HG03139 (cell line): Measurements from ENCODE around the gene RAB41.
"Not testable (repeated sequence)": the region's sequence is repeated elsewhere in the genome, so short reads cannot be mapped to it uniquely, and the experiment has no call there.

Experiments used
- ATAC-seq: cut with Tn5 transposase; IDR thresholded peaks from one replicate; pipeline ENCODE4 v1.9.1; 2021; ENCODE audit not compliant: unreplicated experiment

Gene RAB41

DNA sequence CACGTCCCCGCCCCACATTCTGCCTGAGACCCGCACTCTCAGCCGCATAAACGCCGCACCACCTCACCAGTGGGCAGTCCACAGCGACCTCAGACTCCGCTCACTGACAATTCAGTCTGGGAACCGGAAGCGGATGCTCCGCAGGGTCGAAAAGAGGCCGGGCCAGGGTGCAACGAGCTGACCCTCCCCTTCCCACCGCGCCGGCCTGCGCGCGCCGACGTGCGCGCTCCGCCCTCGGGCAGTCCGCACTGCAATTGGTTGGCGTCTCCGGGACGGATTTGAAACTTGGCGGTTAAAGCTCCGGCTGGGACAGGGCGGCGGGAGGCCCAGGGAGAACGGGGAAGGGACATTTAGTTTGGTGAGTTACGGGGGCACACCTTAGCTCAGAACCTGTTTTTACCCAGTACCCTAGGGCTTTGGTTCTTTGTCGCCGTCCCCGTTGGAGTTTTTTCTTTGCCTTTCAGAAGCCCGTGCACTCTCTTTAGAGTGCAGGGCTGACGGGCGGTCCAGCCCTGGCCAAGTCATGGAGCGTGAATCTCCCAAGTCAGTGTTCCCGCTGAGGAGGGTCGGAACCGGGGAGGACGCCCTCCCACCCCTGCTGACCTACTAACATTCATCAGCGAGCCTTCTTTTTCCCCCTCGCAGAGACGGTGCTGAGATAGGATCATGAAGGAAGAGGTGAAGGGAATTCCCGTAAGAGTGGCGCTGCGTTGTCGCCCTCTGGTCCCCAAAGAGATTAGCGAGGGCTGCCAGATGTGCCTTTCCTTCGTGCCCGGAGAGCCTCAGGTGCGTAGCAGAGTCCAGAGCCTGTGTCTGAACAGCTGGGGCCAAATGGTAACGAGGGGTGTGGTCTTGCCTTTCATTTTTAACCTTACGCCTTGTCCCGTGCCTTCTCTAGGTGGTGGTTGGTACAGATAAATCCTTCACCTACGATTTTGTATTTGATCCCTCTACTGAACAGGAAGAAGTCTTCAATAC, 8.1 kb downstream of the RAB41 start, which contains the start of the genes KIF4A and PDZD11:
Gene KIF4A, plus strand, starts transcription at position 312 of the 978 bp plus-strand sequence. Its CDS starts 355 bp downstream, at position 667.
Gene PDZD11, minus strand, starts transcription at position 135 of the 978 bp plus-strand sequence. CDS start 586 bp downstream, outside the sequence.
- peak; percentile 98 for ATAC-seq

DNA sequence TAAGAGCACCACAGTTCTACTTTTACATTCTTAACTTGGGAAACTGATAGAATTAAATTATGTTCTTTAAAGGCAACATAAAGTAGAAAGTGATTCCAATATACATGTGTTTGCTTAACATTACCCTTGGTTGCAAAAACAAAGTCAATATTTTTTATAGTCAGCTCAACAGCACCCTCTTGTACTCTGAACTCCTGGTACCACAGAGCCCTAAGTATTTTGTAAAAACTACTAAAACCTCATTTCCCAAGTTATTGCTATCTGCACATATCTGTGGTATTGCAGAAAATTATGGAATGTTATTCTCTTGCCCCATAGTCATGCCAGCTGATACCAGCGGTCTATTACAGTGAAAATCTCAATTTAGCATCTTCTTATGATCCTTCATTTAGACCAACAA, 10.8 kb downstream of the RAB41 start:
- ATAC-seq: no peak

DNA sequence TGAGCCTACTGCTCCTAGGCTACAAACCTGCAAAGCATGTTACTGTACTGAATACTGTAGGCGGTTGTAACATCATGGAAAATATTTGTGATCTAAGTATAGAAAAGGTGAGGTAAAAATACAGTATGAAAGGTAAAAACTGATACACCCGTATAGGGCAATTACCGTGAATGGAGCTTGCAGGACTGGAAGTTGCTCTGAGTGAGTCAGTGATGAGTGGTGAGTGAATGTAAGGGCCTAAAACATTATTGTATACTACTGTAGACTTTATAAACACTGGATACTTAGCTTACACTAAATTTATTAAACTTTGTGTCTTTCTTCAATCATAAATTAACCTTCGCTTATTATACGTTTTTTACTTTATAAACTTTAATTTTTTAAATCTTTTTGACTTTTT, 11.6 kb downstream of the RAB41 start:
- no peak for ATAC-seq

DNA sequence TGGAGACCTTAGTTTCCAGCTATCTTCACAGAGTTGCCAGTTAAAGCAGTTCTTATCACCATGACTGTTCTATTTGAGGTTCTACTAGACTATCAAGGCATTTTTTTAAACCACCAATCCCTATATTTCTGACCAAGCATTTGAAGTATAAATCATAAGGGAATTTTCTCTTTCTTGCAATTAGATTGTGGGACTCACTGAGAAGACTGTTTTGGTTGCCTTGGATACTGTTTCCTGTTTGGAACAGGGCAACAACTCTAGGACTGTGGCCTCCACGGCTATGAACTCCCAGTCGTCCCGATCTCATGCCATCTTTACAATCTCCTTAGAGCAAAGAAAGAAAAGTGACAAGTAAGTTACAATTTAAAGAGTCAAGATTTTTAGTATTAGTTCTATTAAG, 19.7 kb downstream of the RAB41 start:
- ATAC-seq: no peak

DNA sequence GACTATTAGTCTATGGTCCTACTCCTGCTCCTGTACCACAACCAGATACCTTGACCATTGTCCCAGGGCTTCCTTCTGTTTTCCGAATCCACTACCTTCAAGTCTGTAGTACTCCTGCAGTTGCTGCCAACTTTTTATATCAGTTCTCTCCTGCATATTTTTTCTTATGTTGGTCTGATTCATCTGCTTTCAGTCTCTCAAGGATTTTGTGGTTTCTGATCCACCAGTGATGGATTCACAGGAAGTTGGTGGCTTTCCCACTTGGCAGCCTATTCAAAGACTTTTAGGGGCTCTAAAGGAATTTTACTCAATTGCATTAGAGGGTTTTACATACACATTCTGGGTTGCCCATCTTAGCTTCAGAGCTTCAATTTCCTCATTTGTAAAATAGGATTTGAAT, 31.5 kb downstream of the RAB41 start:
- no peak for ATAC-seq

DNA sequence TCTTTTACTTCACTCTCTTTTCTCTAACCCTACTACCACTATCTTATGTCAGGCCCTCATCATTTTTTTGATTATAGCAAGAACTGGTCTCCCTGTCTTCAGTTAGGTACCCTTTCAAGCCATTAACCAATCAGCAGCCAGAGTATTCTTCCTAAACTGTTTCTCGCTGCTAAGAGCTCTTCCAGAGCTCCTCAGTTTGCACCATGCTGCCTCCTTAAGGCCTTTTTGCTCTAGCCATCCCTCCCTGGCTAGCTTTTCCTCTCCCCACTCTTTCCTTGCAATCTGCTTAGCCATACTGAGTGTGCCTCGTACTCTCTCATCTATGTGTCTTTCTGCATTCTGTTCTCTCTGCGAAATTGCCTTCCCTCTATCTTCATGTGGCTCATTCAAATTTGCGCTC, 40.8 kb downstream of the RAB41 start:
- no peak for ATAC-seq

DNA sequence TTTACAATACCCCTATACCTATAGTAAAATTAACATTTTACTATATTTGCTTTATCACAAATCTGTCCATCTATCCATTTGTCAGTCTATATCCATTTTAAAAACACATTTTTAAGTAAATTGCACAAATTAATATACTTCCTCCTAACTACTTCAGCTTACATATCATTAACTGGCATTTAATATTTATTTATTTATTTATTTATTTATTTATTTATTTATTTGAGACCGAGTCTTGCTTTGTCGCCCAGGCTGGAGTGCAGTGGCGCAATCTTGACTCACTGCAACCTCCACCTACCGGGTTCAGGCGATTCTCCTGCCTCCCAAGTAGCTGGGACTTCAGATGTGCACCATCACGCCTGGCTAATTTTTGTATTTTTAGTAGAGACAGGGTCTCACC, 41.7 kb downstream of the RAB41 start:
- ATAC-seq: not testable (repeated sequence)

DNA sequence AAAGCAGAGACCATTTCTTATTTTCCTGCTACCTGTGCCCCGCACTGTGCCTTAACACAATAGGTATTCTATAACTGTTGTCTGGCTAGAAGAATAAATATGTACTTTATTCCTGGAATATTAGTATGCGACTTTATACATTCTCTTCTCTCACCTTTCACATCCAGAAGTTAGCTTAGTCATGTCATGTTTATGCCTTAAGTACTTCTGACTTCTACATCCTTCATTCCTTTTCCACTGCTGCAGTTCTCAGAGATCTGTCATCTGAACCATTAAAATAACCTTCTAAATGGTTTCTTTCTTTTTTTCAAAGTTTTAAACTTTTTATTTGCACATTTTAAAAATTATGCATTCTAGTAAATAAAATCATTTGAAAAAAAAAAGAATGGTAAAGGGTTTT, 42.4 kb downstream of the RAB41 start:
- no peak for ATAC-seq

DNA sequence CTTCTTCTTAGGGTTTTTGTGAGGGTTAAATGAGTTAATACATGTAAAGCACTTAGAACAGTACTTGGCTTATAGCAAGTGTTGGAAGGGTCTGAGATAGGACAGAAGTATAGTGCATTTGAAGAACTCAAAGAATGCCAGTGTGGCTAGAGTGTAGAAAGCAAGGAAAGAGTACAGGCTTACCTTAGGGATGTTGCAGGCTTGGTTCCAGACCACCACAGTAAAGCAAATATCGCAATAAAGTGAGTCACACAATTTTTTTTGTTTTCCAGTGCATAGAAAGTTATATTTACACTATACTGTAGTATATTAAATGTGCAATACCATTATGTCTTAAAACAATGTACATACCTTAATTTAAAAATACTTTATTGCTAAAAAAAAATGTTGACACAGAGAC, 49.2 kb downstream of the RAB41 start:
- ATAC-seq: no peak

DNA sequence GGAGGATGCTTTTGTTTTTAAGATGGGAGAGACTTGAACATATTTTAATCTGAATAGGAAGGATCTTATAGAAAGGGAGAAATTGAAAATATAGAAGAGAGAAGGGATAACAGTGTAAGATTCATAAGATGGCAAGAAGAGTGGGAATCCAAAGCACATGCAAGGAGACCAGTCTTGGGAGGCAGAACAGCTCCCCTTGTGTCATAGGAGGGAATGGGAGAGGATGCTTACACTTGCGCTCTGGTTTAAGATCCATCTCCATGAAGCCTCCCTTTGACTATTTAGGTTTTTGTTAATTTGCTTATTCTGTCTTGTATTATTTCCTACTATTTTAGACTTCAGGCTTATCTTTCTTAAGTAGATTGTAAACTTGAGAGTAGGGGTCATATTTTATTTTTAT, 50.6 kb downstream of the RAB41 start:
- no peak for ATAC-seq
